ENCODE measurements around the gene ZNF683.

ZNF683 gene

DNA sequence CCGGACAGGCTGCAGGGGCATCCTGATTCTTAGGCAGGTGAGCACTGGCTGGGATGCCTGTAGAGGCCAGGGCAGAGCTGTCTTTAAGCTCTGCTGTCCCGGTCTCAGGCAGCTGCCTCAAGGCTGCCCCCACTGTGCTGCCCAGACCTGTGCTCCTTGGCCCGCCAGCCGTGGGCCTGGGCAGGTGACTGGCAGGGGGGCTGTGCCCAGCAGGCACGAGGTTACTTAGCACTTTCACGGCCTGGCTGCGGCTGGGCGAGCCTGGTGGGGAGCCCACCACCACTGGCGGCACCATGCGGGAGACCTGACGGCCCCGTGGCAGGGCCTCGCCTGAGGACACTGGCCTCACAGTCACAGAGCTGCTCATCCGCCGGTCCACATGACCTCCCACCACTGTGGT, 26.8 kb downstream of the ZNF683 start:
- TF ChIP-seq, protein P1, sequence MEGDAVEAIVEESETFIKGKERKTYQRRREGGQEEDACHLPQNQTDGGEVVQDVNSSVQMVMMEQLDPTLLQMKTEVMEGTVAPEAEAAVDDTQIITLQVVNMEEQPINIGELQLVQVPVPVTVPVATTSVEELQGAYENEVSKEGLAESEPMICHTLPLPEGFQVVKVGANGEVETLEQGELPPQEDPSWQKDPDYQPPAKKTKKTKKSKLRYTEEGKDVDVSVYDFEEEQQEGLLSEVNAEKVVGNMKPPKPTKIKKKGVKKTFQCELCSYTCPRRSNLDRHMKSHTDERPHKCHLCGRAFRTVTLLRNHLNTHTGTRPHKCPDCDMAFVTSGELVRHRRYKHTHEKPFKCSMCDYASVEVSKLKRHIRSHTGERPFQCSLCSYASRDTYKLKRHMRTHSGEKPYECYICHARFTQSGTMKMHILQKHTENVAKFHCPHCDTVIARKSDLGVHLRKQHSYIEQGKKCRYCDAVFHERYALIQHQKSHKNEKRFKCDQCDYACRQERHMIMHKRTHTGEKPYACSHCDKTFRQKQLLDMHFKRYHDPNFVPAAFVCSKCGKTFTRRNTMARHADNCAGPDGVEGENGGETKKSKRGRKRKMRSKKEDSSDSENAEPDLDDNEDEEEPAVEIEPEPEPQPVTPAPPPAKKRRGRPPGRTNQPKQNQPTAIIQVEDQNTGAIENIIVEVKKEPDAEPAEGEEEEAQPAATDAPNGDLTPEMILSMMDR (IDR thresholded peaks at IDR 0.05; ENCODE audit: low read depth, low read length): no peak
- no peak overlapping the region for H3K4me3 ChIP-seq (ENCODE audit: low read depth, low read length)

DNA sequence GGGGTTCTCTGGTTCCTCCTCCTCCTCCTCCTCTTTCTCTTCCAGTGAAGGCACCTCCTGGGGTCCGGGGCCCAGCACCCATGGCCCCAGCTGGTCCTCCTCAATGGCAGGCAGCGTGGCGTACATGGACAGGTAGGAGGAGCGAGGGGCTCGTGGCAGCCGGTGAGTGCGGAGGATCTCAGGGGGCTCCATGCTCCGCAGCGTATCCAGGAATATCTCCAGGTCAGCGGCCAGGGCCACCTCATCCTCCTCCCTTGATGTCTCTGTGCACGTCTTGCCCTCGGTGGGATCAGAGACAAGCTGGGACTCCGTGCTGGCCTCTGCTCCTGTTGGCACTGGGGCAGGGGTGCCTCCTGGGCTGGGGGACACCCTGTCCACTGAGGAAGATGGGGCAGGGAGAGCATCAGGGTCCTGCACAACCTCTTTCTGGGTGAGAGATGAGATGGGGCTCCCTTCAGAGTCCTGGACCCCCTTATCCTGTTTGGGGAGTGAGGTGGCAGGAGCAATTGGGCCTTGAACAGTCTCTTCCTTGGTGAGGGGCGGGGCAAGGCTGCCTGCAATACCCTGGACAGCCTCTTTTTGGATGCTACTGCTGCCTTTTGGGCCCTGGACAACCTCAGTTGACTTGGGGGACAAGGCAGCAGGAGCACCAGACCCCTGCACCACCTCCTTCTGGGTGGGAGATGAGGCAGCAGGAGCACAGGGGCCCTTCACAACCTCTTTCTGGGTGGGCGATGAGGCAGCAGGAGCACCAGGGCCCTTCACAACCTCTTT, 28.2 kb downstream of the ZNF683 start:
- TF ChIP-seq, protein P1 (IDR thresholded peaks at IDR 0.05; ENCODE audit: low read depth, low read length): no peak
- no peak overlapping the region for H3K4me3 ChIP-seq (ENCODE audit: low read depth, low read length)

DNA sequence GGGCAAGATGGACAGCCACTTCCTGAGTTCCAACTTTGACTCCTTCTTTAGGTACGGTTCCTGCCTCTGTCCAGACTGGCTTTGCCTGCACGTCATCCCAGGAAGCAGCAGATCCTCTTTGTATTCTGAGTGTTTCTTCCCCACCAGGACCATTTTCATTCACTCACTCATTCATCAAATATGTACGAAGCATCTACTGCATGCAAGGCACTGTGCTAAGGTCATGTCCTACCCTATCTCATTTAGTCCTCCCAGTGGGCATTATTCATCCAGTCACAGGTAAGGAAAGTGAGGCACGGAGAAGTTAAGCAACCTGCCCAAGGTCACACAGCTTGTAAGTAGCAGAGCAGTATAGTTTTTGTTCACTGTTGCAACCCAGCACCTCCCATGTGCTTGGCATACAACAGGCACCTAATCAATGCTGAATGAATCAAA, 32.5 kb downstream of the ZNF683 start:
- H3K4me3 ChIP-seq (ENCODE audit: low read depth, low read length): no peak overlapping the region
- TF ChIP-seq, protein P1 (IDR thresholded peaks at IDR 0.05; ENCODE audit: low read depth, low read length): no peak

DNA sequence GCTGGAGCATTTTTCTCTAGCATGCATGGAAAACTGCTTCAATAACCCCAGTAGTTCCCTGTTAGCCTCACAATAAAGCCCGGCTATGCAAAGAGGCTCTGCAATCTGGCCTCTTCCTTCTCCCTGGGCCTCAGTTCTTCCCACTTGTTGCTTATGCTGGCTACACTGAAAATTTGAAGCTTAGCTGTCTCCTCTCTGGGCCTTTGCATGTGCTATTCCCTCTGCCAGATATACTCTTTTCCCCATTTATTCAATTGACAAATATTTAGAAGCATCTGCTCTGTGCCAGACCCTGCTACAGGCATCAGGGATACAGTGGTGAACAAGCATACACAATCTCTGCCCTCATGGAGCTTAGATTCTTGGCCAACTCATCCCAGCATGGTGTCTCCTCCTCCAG, 33.9 kb downstream of the ZNF683 start:
- no peak overlapping the region for H3K4me3 ChIP-seq (ENCODE audit: low read depth, low read length)
- TF ChIP-seq, protein P1 (IDR thresholded peaks at IDR 0.05; ENCODE audit: low read depth, low read length): no peak

DNA sequence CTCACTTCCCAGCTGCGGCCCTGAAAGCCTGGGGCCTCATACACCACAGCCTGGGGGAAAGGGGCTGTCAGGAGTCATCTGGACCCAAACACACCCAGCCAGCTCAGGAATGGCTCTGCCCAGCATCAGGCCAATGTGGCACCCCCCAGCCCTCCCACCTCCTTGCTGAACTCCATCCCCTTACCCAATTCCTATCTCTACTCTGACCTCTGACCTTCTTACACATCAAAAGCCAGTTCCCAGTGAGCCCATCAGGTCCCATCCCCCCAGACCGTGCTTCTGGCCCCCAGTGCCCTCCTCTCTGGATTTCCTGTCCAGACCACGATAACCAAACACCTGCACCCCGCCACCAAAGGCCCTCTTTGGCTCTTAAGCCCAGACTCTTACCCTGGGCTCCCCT, 34.9 kb downstream of the ZNF683 start:
- no peak overlapping the region for H3K4me3 ChIP-seq (ENCODE audit: low read depth, low read length)
- TF ChIP-seq, protein P1 (IDR thresholded peaks at IDR 0.05; ENCODE audit: low read depth, low read length): no peak

DNA sequence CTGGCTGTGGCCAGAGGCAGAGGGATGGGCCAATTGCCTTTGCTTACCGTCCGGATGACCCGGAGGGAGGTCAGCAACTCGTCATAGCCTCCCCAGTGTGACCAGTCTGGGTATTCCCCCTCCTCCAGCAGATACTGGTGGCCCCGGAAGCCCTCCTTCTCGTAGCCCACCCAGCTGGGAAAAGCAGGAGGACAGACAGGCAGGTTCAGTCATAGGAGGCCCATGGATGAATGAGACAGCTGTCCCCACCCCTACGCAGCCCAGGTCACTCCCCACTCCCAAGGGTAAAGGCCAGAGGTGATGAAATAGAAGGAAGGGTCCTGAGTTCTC, 35.4 kb downstream of the ZNF683 start:
- TF ChIP-seq, protein P1 (IDR thresholded peaks at IDR 0.05; ENCODE audit: low read depth, low read length): no peak
- H3K4me3 ChIP-seq (ENCODE audit: low read depth, low read length): no peak overlapping the region

DNA sequence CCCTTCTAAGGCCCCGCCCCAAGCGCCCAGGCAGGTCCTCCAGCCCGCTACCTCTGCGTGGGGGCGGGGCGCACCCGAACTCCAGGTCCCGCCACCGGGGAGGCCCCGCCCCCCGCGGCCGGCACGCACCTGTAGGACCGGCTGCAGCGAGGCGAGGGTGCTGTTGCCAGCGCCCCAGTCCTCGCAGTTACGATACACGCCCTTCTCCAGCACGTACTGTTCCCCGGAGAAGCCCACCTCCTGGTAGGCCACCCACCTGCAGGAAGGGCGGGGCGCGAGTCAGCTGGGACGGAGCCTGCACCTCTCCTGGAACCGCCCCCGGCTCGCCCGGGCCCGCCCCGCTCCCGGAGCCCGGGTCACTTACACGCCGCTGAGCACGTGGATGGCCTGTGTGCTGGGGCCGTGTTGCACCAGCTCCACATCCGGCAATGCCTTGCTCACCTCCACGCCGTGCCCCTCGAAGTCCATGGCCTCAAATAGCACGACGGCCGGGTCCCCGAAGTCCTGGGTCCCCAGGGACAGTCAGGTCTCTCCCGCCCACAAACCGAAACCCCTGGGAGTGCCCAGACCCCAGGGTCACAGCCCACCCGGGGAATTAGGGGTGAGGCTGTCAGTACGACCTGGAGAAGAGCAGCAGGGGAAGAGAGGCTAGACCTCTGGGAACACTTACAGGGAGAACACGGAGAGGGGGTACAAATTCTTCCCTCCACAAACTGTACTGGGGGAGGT, 35.9 kb downstream of the ZNF683 start:
- H3K4me3 ChIP-seq (ENCODE audit: low read depth, low read length): peak overlapping the region; percentile 52
- TF ChIP-seq, protein P1 (IDR thresholded peaks at IDR 0.05; ENCODE audit: low read depth, low read length): no peak
